Left ventricle myocardium superior (tissue), 1 donor: ENCODE measurements around the gene TLNRD1. TPM values are rescaled to one million over a fixed set of nuclear protein-coding genes. Genes with fewer than 3 reads are reported as not detected.
"Not testable (repeated sequence)": the region's sequence is repeated elsewhere in the genome, so short reads cannot be mapped to it uniquely, and the experiment has no call there.

Experiments
- ATAC-seq: fragments of 200-7000 bp; cut with Tn5 transposase; one replicate; pipeline ENCODE4 v1.9.1; 2020; ENCODE audit warnings: mild to moderate bottlenecking, moderate library complexity
- DNase-seq: peaks from one replicate; pipeline ENCODE4 v3.0.0-alpha.2; 2020
- intact Hi-C: fragments of 100-400 bp; cut with micrococcal nuclease; formaldehyde crosslinking; loops from one replicate; pipeline ENCODE4 v1.11.0; 2022
- long read RNA-seq: library from polyadenylated mRNA; unstranded; transcript quantifications from one replicate; pipeline ENCODE4 v2.0.0, GENCODE V29; 2021
- total RNA-seq: library from RNA; stranded (reverse); fragmentation: NEBNext Ultra II Directional; extraction: Animal tissue kit (Norgen Biotek cat#: 25700); gene quantifications from one replicate; pipeline ENCODE4 v1.2.1, GENCODE V29; 2021
- donor health status: DM: no; HTN: yes; CAD: no; lungs with severe emphysema.

Gene TLNRD1
- total RNA-seq: 6.4 TPM
- long read RNA-seq, full-length matches to known transcripts: 6 of 6 reads
- long read RNA-seq, partial matches to known transcripts: 0 of 6 reads
- long read RNA-seq, other reads (novel, unspliced or antisense): 0 of 6 reads

GRCh38 chr15:81000624-81001151 lies at the start of gene TLNRD1:
TSS of gene TLNRD1 (plus strand) at chr15:81000923. CDS start at chr15:81002272, 1,349 bp downstream.
- ATAC-seq (peak; percentile 85), DNase-seq (peak; percentile 90)
- intact Hi-C loops: loop anchor here (10.0 kb wide), 1 partner anchor 104 kb away; no protein-coding TSS in a partner anchor

- intact Hi-C loops: no loop called here
- no peak for ATAC-seq
- DNase-seq: no peak
These were observed 48.8 kb upstream of the TLNRD1 start for GRCh38 chr15:80951941-80952340.

- ATAC-seq: no peak
- intact Hi-C loops: no loop called here
- DNase-seq: no peak
These were observed 47.4 kb upstream of the TLNRD1 start for GRCh38 chr15:80953001-80953952.

GRCh38 chr15:80953953-80954778 lies 46.6 kb upstream of the TLNRD1 start:
- ATAC-seq (no peak), DNase-seq (no peak)
- intact Hi-C loops: no loop called here

GRCh38 chr15:80955571-80956452 lies 44.9 kb upstream of the TLNRD1 start:
- ATAC-seq, intact Hi-C loops, DNase-seq: not testable (repeated sequence)

- DNase-seq (no peak), ATAC-seq (no peak)
- intact Hi-C loops: no loop called here
These were observed 43.2 kb upstream of the TLNRD1 start for GRCh38 chr15:80957556-80957955.

GRCh38 chr15:80957976-80958375 lies 42.7 kb upstream of the TLNRD1 start:
- no peak for ATAC-seq
- intact Hi-C loops: no loop called here

GRCh38 chr15:80958818-80959495 lies 41.8 kb upstream of the TLNRD1 start:
- intact Hi-C loops: no loop called here
- DNase-seq: no peak
- no peak for ATAC-seq

More at GRCh38 chr15:80957976-80958375, 42.7 kb upstream of the TLNRD1 start:
- no peak for DNase-seq

GRCh38 chr15:80965454-80965853 lies 35.3 kb upstream of the TLNRD1 start:
- DNase-seq, ATAC-seq: not testable (repeated sequence)
- intact Hi-C loops: loop anchor here (5.0 kb wide), 1 partner anchor 183 kb away; no protein-coding TSS in a partner anchor

GRCh38 chr15:80966431-80967197 lies 34.1 kb upstream of the TLNRD1 start:
- ATAC-seq: no peak
- no peak for DNase-seq
- intact Hi-C loops: loop anchor here (5.0 kb wide), 1 partner anchor 184 kb away; no protein-coding TSS in a partner anchor

GRCh38 chr15:80967451-80967850 lies 33.3 kb upstream of the TLNRD1 start:
- ATAC-seq: no peak
- intact Hi-C loops: loop anchor here (5.0 kb wide), 1 partner anchor 185 kb away; no protein-coding TSS in a partner anchor
- DNase-seq: no peak

GRCh38 chr15:80967991-80968510 lies 32.7 kb upstream of the TLNRD1 start:
- ATAC-seq: no peak
- intact Hi-C loops: loop anchor here (5.0 kb wide), 1 partner anchor 186 kb away; no protein-coding TSS in a partner anchor
- DNase-seq: no peak

GRCh38 chr15:80969316-80969715 lies 31.4 kb upstream of the TLNRD1 start:
- intact Hi-C loops: loop anchor here (5.0 kb wide), 1 partner anchor 187 kb away; no protein-coding TSS in a partner anchor
- ATAC-seq (no peak), DNase-seq (no peak)

GRCh38 chr15:80970018-80970657 lies 30.6 kb upstream of the TLNRD1 start:
- intact Hi-C loops: loop anchor here (10.0 kb wide), 2 partner anchors 405 to 515 kb away; no protein-coding TSS in a partner anchor
- ATAC-seq (peak; percentile 71), DNase-seq (peak; percentile 53)

- ATAC-seq: no peak
- intact Hi-C loops: loop anchor here (10.0 kb wide), 2 partner anchors 406 to 516 kb away; no protein-coding TSS in a partner anchor
- no peak for DNase-seq
These were observed 30.1 kb upstream of the TLNRD1 start for GRCh38 chr15:80970658-80971057.

GRCh38 chr15:80971143-80971542 lies 29.6 kb upstream of the TLNRD1 start:
- DNase-seq (no peak), ATAC-seq (no peak)
- intact Hi-C loops: loop anchor here (10.0 kb wide), 2 partner anchors 406 to 516 kb away; no protein-coding TSS in a partner anchor
